T-helper 2 cell treated with Interferon-gamma antibody and Interleukin-4, amounts not matched to agents 5 μg/mL and 100 μg/mL, for 36 hours (primary cell): Measurements from ENCODE around the gene MRPS18C.
"Not testable (repeated sequence)": the region's sequence is repeated elsewhere in the genome, so short reads cannot be mapped to it uniquely, and the experiment has no call there.

ENCODE experiments used
- DNase-seq: peaks from one replicate; pipeline ENCODE4 v3.0.0; 2021; ENCODE audit warnings: low spot score
- H3K27ac Mint-ChIP-seq: one replicate; pipeline ENCODE4 v1.8.0; 2021; ENCODE audit warnings: mild to moderate bottlenecking, mixed read lengths
- H3K27me3 Mint-ChIP-seq: one replicate; pipeline ENCODE4 v1.8.0; 2021; ENCODE audit warnings: low read depth, mixed read lengths
- H3K36me3 Mint-ChIP-seq: one replicate; pipeline ENCODE4 v1.8.0; 2021; ENCODE audit warnings: low read depth, mixed read lengths
- H3K4me1 Mint-ChIP-seq: one replicate; pipeline ENCODE4 v1.8.0; 2021; ENCODE audit warnings: low read depth, mixed read lengths
- H3K4me3 Mint-ChIP-seq: one replicate; pipeline ENCODE4 v1.8.0; 2022; ENCODE audit warnings: mild to moderate bottlenecking, moderate library complexity, mixed read lengths
- H3K9me3 Mint-ChIP-seq: one replicate; pipeline ENCODE4 v1.8.0; 2021; ENCODE audit warnings: mixed read lengths

MRPS18C gene

DNA sequence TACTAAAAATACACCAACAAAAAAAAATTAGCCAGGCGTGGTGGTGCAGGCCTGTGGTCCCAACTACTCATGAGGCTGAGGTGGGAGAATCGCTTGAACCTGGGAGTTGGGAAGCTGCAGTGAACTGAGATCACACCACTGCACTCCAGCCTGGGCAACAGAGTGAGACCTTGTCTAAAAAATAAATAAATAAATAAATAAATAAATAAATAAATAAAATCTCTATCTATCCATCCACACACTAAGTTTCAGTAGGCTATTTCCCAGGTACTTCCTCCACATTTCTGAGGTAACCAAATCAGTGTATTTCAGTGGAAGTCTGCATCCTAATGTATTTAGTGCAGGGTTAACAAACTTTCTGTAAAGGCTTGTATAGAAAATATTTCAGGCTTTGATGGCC, 18.1 kb downstream of the MRPS18C start:
- H3K36me3 Mint-ChIP-seq = peaks cover 19% of the 10 kb centered on the region
- H3K27me3 Mint-ChIP-seq = no peaks in the 10 kb centered on the region

DNA sequence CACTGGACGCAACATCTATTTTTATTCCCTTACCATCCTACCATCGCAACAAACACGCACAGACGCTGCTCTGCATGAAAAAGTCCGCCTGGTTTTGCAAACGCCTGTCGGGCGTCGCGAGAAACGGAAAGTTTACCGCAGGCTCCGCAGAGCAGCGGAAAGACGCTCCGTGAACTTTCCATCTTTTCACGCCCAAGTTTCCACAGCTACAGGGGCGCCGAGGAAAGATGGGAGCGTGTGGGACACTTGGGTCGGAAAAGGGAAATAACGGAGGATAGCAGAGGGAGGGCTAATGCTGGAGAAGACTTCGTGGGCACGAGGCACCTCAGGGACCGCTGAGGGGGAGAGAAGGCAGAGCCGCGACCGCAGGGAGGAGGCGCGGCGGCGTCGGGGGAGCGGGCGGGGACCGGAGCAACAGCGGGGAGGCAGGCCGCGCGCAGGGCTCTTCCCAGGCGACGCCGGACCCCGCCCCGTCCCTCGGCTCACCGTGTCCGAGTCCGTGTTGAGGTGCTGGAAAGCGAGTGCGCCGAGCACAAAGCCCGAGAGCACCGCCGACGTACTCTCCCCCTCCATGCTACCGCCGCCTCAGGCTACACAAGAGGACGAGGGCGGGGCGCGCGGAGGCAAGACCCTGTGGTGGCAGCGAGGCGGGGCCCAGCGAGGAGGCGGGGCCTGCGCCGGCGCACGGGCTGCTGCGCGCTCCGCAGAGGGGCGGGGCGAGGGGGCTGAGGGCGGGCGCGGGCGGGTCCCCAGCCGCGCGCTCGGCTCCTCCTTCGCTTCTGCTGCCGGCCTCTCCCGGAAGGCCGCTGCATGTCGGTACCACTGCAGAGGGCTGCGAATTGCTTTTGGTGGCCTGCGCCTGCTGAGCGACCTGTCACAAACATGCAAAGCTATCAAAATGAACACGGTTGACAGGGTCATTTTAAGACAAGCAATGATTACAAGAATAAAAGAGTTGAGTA, 28.9 kb downstream of the MRPS18C start, which contains the start of gene ABRAXAS1:
ABRAXAS1 (minus strand) TSS at position 601 of the 962 bp plus-strand sequence; CDS start at position 573, 28 bp downstream.
- peaks cover 6% of the 10 kb centered on the region for H3K36me3 Mint-ChIP-seq
- no peaks in the 10 kb centered on the region for H3K9me3 Mint-ChIP-seq
- peak within 1 kb of the TSS; percentile 98 for H3K27ac Mint-ChIP-seq
- H3K4me3 Mint-ChIP-seq = peak within 1 kb of the TSS; percentile 99
- H3K27me3 Mint-ChIP-seq = no peaks in the 10 kb centered on the region
- H3K4me1 Mint-ChIP-seq = peaks cover 20% of the 10 kb centered on the region
- peak; percentile 94 for DNase-seq

More for the DNA sequence above, 18.1 kb downstream of the MRPS18C start:
- DNase-seq = no peak
- peaks cover 2% of the 10 kb centered on the region for H3K4me1 Mint-ChIP-seq
- no peak overlapping the region for H3K27ac Mint-ChIP-seq
- no peaks in the 10 kb centered on the region for H3K9me3 Mint-ChIP-seq
- no peak overlapping the region for H3K4me3 Mint-ChIP-seq

DNA sequence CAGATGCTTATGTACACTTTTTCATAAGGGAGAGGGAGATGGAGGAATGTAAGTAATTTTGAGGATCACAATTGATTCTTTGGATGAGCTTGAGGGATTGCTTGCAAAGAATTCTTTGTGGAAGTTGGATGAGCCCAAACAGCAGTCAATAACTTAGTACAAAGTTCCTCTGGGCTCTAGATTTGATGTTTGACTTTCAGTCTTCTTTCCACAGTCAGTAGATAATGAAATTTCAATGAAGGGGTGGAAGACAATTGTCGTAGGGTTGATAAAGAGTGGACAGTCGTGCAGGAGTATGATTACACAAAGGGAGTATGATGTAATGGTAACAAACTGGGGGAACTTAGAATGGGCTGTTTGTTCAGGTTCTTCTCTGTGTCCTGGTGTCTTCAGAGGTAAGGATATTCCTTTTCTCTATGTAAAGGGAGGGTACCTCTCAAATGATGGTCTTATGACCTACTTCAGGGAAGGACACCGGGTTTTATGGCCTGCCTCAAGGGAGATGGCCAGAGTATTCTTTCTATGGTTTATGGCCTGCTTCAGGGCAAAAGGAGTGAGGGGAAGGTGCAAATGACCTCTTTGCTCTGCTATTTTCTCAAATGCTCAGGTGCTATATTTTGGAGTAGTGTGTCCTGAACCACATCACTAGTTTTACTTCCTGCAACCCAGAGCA, 30.7 kb downstream of the MRPS18C start:
- Mint-ChIP-seq H3K36me3 (peaks cover 3% of the 10 kb centered on the region), H3K4me1 (peaks cover 23% of the 10 kb centered on the region), H3K9me3 (no peaks in the 10 kb centered on the region), H3K27ac (peak overlapping the region; percentile 69), H3K4me3 (peak overlapping the region; percentile 51), H3K27me3 (peaks cover 3% of the 10 kb centered on the region)
- no peak for DNase-seq

DNA sequence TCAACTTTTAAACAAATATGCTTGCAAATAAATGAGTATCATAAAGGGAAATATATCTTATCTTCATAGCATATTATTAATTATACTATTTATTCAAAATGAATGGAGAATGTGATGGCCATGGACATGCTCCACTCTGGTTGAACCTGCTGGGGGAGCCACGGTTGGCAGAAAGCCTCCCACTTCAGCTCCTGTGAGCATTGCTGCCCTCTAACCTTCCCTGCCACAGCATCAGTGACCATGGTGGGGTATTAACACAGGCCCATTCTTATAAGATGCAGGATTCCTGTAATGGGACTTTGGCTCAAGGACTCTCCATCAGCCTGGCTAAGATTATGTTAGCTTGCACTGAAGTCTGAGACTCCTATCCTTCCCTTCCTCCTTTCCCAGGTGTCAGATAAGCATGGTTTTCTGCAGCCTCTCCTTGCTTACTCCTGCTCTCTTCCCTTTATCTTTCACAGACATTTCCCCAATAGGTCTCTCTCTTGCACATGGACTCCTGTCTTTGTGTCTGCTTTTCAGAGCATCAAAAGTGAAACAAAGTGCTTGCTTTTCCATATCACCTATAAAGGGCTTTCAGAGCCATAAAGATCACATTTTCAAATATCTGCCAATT, 34.0 kb downstream of the MRPS18C start:
- Mint-ChIP-seq H3K27ac (no peak overlapping the region), H3K9me3 (no peaks in the 10 kb centered on the region), H3K4me1 (peaks cover 13% of the 10 kb centered on the region), H3K27me3 (peaks cover 3% of the 10 kb centered on the region), H3K4me3 (no peak overlapping the region), H3K36me3 (peaks cover 1% of the 10 kb centered on the region)
- no peak for DNase-seq

DNA sequence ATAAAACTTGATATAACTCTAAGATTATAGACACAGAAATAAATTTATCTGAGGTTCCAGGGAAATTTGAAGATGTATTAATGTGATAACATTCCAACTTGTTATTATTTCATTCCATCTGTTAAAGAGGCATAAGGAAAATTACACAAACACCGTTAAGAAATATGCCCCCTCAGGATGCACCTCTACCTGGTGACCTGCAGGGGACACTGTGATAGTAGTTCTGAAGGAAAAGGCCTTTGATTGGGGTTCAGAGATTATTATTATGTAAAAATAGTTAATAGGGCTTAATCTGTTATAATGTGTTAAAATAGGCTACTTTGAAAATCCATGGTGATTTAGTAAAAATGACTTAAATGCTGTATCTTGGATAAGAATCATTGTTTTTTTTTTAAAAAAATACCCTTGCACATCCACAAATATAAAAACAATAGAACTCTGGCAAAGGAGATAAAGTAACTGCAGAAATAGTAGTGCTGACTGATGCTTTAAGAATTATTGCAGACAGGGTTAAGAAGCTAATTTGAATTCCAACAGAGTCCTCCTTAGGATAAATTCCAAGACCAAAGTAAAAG, 35.1 kb downstream of the MRPS18C start:
- Mint-ChIP-seq H3K36me3 (peaks cover 1% of the 10 kb centered on the region), H3K27ac (no peak overlapping the region), H3K4me3 (no peak overlapping the region), H3K4me1 (peaks cover 7% of the 10 kb centered on the region), H3K27me3 (peaks cover 3% of the 10 kb centered on the region), H3K9me3 (no peaks in the 10 kb centered on the region)
- no peak for DNase-seq

DNA sequence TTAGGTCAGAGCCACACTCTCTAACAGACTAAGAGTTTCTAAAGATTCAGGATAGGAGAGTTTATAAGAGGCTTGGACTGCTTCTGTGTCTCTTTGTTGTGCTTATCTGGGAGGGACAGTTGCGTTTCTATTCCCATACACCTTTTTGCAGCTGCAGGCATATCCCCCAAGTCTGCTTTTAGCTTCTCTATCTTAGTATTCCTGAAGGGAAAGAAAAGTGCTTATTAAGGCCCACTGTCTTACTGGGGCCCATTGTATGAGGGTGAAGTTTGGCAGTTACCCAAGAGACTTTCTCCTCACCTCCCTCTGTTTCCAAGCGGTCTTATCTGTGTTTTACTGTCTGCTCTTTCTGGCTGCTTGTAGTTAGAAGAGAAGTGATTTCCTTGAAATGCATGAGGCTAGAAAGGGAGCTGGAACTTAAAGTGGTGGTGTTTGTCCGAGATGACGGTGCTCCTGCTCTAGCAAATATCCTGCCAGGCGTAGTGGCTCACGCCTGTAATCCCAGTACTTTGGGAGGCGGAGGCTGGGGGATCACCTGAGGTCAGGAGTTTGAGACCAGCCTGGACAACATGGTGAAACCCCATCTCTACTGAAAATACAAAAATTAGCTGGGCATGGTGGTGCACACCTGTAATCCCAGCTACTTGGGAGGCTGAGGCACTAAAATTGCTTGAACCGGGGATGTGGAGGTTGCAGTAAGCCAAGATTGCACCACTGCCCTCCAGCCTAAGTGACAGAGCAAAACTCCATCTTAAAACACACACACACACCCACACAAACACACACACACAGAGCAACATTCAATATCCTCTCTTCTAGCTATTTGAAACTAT, 40.4 kb downstream of the MRPS18C start:
- not testable (repeated sequence) for H3K9me3 Mint-ChIP-seq, H3K27ac Mint-ChIP-seq, H3K4me1 Mint-ChIP-seq, H3K36me3 Mint-ChIP-seq, H3K27me3 Mint-ChIP-seq, DNase-seq, H3K4me3 Mint-ChIP-seq

DNA sequence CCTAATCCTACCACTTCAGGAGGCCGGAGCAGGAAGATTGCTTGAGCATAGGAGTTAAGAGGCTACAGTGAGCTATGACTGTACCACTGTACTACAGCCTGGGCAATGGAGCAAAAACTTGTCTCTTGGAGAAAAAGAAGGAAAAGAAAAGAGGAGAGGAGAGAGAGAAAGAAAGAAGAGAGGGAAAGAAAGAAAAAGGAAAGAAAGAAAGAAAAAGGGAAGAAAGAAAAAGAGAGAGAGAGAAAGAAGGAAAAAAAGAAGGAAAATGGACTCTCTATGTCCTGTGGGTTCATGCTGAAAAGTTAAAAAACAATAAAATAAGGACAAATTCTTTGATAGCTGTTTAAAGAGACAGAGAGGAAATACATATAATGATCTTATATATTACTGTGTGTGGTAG, 42.3 kb downstream of the MRPS18C start:
- DNase-seq = no peak
- H3K27me3 Mint-ChIP-seq = peaks cover 3% of the 10 kb centered on the region
- H3K4me1 Mint-ChIP-seq = no peaks in the 10 kb centered on the region
- no peaks in the 10 kb centered on the region for H3K36me3 Mint-ChIP-seq
- no peak overlapping the region for H3K27ac Mint-ChIP-seq
- H3K9me3 Mint-ChIP-seq = no peaks in the 10 kb centered on the region
- H3K4me3 Mint-ChIP-seq = no peak overlapping the region

DNA sequence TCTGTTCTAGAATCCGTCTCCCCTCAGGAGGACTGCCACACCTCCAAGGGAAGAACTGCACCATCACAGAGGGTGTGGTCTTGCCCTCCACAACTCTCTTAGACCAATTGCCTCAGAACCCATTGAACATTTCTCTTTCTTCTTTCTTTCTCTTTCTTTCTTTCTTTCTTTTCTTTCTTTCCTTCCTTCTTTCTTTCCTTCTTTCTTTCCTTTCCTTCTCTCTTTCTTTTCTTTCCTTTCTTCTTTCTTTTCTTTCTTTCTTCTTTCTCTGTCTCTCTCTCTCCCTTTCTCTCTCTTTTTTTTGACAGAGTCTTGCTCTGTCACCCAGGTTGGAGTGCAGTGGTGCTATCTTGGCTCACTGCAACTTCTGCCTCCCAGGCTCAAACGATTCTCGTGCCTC, 45.8 kb downstream of the MRPS18C start:
- peaks cover 13% of the 10 kb centered on the region for H3K4me1 Mint-ChIP-seq
- not testable (repeated sequence) for H3K27me3 Mint-ChIP-seq, H3K9me3 Mint-ChIP-seq, DNase-seq, H3K4me3 Mint-ChIP-seq, H3K36me3 Mint-ChIP-seq, H3K27ac Mint-ChIP-seq

DNA sequence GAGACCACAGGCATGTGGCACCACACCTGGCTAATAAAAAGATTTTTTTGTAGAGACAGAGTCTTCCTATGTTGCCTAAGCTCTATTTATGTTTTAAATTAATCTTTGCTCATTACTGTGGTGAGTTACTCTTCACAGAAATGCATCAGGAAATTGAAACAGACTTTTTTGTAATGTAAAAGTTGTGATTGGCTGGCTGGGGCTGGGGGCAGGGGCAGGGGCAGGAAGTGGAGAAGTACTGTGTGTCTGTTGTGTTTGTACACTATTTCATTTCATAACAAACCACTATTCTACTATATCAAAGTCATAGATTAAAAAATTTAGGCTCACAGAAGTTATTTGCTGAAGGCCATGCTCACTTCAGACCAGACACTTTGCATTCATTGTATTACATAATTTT, 48.1 kb downstream of the MRPS18C start:
- DNase-seq = no peak
- Mint-ChIP-seq H3K9me3 (no peaks in the 10 kb centered on the region), H3K27me3 (peaks cover 3% of the 10 kb centered on the region), H3K4me1 (peaks cover 14% of the 10 kb centered on the region), H3K4me3 (no peak overlapping the region), H3K36me3 (no peaks in the 10 kb centered on the region), H3K27ac (no peak overlapping the region)

DNA sequence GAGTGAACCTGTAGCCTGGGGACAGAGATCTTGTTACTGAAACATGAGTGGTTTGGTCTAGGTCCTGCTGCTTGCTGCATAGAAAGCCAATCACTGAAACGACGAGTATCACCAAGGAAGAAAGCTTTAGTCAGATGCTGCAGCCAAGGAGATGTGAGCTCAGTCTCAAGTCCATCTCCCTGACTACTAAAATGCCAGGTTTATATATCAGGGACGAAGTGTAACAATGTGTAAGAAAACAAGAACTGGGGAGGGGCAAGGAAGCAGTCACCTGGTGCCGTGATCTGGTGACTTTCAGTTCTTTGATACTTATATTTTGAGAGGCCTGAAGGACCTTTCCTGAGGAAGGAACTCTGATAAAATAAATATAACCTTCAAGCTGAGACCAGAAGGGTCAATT, 48.6 kb downstream of the MRPS18C start:
- Mint-ChIP-seq H3K4me1 (peaks cover 16% of the 10 kb centered on the region), H3K9me3 (no peaks in the 10 kb centered on the region), H3K27me3 (peaks cover 3% of the 10 kb centered on the region), H3K4me3 (no peak overlapping the region), H3K36me3 (no peaks in the 10 kb centered on the region), H3K27ac (no peak overlapping the region)
- no peak for DNase-seq

DNA sequence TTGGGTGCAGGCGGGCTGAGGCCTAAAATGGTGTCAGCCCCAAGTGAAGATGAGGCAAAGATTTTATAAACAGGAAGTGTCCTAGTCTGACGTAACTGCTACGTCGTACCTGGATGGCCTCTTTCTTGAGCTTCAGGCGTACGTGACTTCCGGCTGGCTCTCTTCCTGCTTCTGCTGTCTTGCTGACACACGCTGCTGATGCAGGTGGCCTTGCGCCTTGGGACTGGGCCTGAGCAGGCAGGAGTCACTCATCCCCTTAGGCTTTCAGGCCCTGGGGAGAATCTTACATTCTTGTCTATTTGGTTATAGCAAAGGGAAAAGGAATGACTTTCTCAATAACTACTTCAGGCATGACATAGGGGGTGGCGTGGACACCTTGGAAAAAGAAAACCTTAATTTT, 49.1 kb downstream of the MRPS18C start:
- Mint-ChIP-seq H3K27me3 (peaks cover 3% of the 10 kb centered on the region), H3K4me1 (peaks cover 16% of the 10 kb centered on the region), H3K27ac (no peak overlapping the region), H3K36me3 (no peaks in the 10 kb centered on the region), H3K4me3 (no peak overlapping the region), H3K9me3 (no peaks in the 10 kb centered on the region)
- no peak for DNase-seq

DNA sequence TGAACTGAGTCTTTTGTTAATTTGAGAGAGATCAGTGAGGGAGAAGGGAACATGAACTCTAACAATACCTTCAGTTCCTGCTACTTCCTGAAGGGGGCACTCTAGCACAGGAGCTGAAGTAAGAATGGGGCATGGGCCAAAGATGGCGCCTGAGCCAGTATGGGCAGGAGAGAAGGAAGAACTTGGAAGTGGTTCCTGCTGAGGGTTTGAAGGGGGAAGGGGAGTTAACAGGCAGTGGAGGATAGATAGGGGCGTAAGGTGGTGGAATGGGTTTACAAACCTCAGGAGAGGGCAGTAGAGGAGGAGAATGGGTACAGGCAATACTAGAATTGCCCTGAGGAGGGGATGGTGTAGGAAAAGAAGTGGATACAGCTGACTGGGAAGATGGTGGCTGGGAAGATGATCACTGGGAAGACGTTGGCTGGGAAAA, 53.3 kb downstream of the MRPS18C start:
- H3K36me3 Mint-ChIP-seq, H3K27ac Mint-ChIP-seq, H3K27me3 Mint-ChIP-seq, H3K4me3 Mint-ChIP-seq, H3K9me3 Mint-ChIP-seq, H3K4me1 Mint-ChIP-seq: not testable (repeated sequence)
- DNase-seq = peak; percentile 45

DNA sequence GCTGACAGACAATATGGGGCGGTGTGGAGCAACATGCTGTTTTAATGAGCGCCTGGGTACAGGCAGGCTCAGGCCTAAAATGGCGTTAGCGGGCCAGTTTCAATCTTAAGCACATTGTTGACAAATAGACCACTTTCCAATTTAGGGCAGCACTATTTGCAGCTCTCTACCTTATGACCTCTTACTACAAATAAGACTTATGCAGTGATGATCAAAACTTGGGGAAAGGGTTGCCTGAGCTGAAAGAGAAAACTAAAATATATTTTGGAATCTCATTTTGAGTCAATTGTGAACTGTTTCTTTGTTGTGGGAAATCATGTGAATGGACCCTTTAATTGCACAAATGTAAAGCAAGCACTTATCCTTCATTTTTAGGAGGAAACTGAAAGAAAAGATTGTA, 54.6 kb downstream of the MRPS18C start:
- H3K36me3 Mint-ChIP-seq = no peaks in the 10 kb centered on the region
- H3K9me3 Mint-ChIP-seq = no peaks in the 10 kb centered on the region
- H3K4me1 Mint-ChIP-seq = peaks cover 3% of the 10 kb centered on the region
- no peak overlapping the region for H3K27ac Mint-ChIP-seq
- no peaks in the 10 kb centered on the region for H3K27me3 Mint-ChIP-seq
- H3K4me3 Mint-ChIP-seq = no peak overlapping the region
- DNase-seq = no peak
